ENCODE measurements around the gene EHHADH.

The EHHADH gene

GRCh38 chr3:185145511-185145910 is 108.3 kb downstream of the EHHADH start:
- DNase-seq (ENCODE audit: low read depth in 2 of 2) = no peak

GRCh38 chr3:185144784-185145183 is 109.1 kb downstream of the EHHADH start:
- DNase-seq (ENCODE audit: low read depth in 2 of 2) = no peak

Data from stimulated activated CD4-positive, alpha-beta T cell treated with anti-CD3 and anti-CD28 coated beads, Interleukin-4, amount 100 ng/mL, for 48 hours (primary cell).